GM19351 (cell line): Measurements from ENCODE around the gene COPZ2.
"Not testable (repeated sequence)": the region's sequence is repeated elsewhere in the genome, so short reads cannot be mapped to it uniquely, and the experiment has no call there.

Experiments used
- ATAC-seq: cut with Tn5 transposase; IDR thresholded peaks from one replicate; pipeline ENCODE4 v1.9.1; 2021; ENCODE audit warnings: mild to moderate bottlenecking, moderate library complexity; ENCODE audit not compliant: unreplicated experiment

COPZ2 gene

GRCh38 chr17:47988445-47988844 is 49.2 kb downstream of the COPZ2 start:
- ATAC-seq: not testable (repeated sequence)

- no peak for ATAC-seq
Measured at GRCh38 chr17:47987240-47987835, 50.3 kb downstream of the COPZ2 start.

DNA sequence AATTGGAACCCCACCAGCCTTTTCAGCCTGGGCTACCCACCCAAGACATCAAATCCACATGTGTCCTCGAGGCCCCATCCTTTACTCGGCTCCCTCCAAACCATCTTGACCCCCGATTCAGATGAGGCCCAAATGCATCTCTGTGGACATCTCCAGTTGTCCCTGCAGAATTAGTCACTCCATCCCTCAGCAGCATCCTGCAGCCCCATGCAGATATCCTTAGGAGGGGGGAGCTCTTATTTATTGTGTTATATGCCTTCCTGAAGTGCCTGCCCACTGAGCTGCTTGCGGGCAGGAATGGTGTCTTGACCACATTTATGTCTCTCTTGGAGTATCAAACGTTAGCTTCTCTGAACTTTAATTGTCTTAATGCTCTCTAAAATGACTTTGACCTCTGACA is 51.1 kb downstream of the COPZ2 start:
- ATAC-seq: no peak

GRCh38 chr17:47983492-47984223 is 53.9 kb downstream of the COPZ2 start:
- ATAC-seq: no peak

DNA sequence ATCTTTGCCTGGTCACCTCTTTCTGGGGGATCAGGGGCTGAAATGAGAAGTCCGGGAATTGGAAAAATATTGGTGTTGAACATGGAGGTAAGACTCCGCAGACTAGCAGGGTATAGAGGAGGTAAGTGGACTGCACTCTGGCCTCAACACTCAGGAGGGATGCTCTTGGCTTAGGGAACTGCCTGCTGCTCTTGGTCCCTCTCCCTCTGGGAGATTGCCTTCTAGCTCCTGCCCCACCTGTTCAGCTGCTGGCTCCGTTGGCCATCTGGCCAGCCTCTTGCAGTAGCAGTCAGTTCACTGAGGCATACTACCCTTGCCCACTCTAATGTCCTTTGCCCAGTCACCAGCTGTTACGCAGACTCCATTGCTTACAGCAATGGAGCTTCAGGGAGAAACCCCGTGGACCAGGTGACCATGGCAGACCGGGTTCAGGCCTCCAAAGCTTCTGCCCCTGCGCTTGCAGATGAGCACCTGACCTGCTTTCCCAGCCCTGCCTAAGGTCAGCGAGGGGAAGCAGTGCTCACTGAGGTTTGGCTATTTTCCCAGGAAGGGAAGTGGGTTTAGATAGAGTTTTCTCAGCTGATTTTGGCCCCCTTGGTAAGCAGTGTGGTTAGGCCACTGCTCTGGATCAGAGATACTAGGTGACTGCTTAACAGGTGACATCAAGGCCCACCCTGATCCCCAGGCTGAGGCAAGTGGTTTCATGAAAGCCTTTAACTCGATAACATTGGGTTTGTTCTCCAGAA is 54.8 kb downstream of the COPZ2 start:
- no peak for ATAC-seq

DNA sequence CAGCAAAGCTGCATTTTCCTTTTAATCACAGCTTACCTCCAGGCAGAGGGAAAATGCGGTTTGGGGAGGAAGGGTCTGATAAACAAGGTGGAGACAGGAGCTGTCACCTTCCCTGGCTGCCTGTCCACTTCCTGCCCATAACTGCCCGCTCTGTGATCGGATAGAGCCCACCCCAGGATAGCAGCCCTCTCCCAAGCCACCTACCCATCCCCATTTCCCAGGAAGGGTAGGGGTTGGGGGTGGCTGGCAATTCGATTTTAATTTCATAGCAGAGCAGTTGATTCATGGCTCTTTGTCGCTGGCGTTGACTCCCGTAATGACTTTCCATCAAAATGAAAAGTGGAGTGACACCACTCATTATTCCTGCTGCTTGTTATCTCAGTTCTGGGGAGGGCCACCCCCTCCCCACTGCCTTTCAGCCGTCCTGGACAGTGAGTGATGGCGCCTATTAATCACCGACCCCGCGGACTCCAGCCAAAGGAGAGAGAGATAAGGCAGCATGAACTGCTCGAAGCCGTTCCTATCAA is 55.4 kb downstream of the COPZ2 start:
- ATAC-seq: no peak

GRCh38 chr17:47981462-47981861 is 56.1 kb downstream of the COPZ2 start:
- no peak for ATAC-seq

- ATAC-seq: no peak
Measured at GRCh38 chr17:47980541-47980940, 57.1 kb downstream of the COPZ2 start.

GRCh38 chr17:47978324-47978723 is 59.3 kb downstream of the COPZ2 start:
- ATAC-seq: no peak
